H1 (cell line): ENCODE measurements around the gene SP4. TPM values are rescaled to one million over a fixed set of nuclear protein-coding genes. Genes with fewer than 3 reads are reported as not detected.
A peak's percentile ranks its signal among the peaks of the same experiment; 100 is the strongest.

ENCODE experiments used
- CEBPB ChIP-seq: IDR thresholded peaks from 2 replicates; pipeline ENCODE4 v1.6.1; 2012; ENCODE audit warnings: low read depth, low read length
- CHD7 ChIP-seq: fragments of 300-600 bp; sonication (generic); IDR thresholded peaks from 2 replicates; pipeline ENCODE4 v1.7.1; 2012; ENCODE audit warnings: low read length, moderate library complexity, mild to moderate bottlenecking, inconsistent platforms; ENCODE audit not compliant: insufficient replicate concordance
- HDAC2 ChIP-seq, 2 experiments: fragments of 300-600 bp in 1 of 2; sonication (generic) in 1 of 2; IDR thresholded peaks; 2 replicates each; pipeline ENCODE4 v1.6.1; 2011 to 2012; ENCODE audit warnings: low read depth in 2 of 2, low read length in 2 of 2, mild to moderate bottlenecking in 2 of 2, moderate library complexity in 2 of 2, borderline replicate concordance in 1 of 2, inconsistent platforms in 1 of 2
- JUN ChIP-seq: IDR thresholded peaks from 2 replicates; pipeline ENCODE4 v1.6.1; 2011; ENCODE audit warnings: low read depth, mild to moderate bottlenecking, improper control_type of control experiment, low read length
- NRF1 ChIP-seq: IDR thresholded peaks from 2 replicates; pipeline ENCODE4 v1.6.1; 2011; ENCODE audit warnings: mild to moderate bottlenecking, low read depth, low read length, improper control_type of control experiment
- POLR2AphosphoS5 ChIP-seq: IDR thresholded peaks from 2 replicates; pipeline ENCODE4 v1.6.1; 2011; ENCODE audit warnings: low read depth, low read length
- RAD21 ChIP-seq, 2 experiments: IDR thresholded peaks in 1 of 2; conservative IDR thresholded peaks in 1 of 2; 2 replicates each; pipeline ENCODE4 v1.6.1; 2011; ENCODE audit warnings: low read depth in 2 of 2, low read length in 2 of 2, improper control_type of control experiment in 1 of 2, inconsistent platforms in 1 of 2, mild to moderate bottlenecking in 1 of 2, moderate library complexity in 1 of 2
- SIX5 ChIP-seq: IDR thresholded peaks from 2 replicates; pipeline ENCODE4 v1.6.1; 2011; ENCODE audit warnings: mild to moderate bottlenecking, low read depth, low read length
- TBP ChIP-seq: IDR thresholded peaks from 2 replicates; pipeline ENCODE4 v1.6.1; 2011; ENCODE audit warnings: low read depth, low read length, improper control_type of control experiment
- USF2 ChIP-seq: IDR thresholded peaks from 2 replicates; pipeline ENCODE4 v1.6.1; 2011; ENCODE audit warnings: low read length, improper control_type of control experiment
- polyA plus RNA-seq, 7 experiments: library from polyadenylated mRNA; depleted of rRNA in 3 of 7; stranded (reverse) in 5 of 7; unstranded in 2 of 7; fragments of >200 nt in 5 of 7; fragments of 200-250 nt in 2 of 7; gene quantifications; 1 replicate in 5 of 7; 2 replicates in 1 of 7; 4 replicates in 1 of 7; pipeline versions ENCODE4 v1.2.1 to v1.2.3, GENCODE V29; 2011 to 2013; ENCODE audit warnings: missing spikeins in 2 of 7, mixed read lengths in 2 of 7
- total RNA-seq: library from RNA; stranded (reverse); fragmentation: NEBNext Ultra II Directional; extraction: Animal tissue kit (Norgen Biotek cat#: 25700); gene quantifications from 2 replicates; pipeline ENCODE4 v1.2.1, GENCODE V29; 2021

SP4 gene
- total and polyA plus RNA-seq, 2 of the 8 experiments (the other 6 are each of a cell fraction or from before 2014, with no cell fraction given) = 10.0 to 24.0 TPM

DNA sequence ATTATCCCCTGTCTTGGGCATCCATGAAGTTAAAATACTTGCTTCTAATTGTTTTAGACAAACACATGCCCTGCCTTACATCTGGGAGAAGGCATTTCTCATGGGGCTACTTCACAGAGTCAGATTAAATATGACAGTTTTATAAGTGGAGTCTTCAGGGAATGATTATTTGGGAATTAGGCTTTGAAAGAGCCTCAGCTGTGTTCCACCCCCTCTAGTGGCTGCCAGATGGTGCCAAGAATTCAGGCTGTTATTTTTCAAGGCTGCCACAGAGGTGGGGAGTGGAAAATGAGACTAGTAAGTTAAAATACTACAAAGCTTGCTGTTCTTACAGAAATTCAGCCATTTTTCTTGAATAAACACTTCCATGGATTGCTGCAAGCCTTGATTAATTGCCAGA is 69.2 kb downstream of the SP4 start (continued):
- no peak for TF ChIP-seq CHD7
- TF ChIP-seq SIX5 = no peak
- TF ChIP-seq HDAC2 (IDR thresholded peaks at IDR 0.05; ENCODE audit: borderline replicate concordance in 1 of 2, low read depth in 2 of 2, low read length in 2 of 2) = no peak
- TF ChIP-seq NRF1 = no peak
- peak; percentile 36 to 50 for TF ChIP-seq RAD21 (IDR thresholded peaks at IDR 0.05 in 1 of 2, conservative IDR thresholded peaks at IDR 0.05 in 1 of 2; ENCODE audit: low read depth in 2 of 2, low read length in 2 of 2)
- no peak for TF ChIP-seq CEBPB
- no peak for TF ChIP-seq JUN
- TF ChIP-seq POLR2AphosphoS5 = no peak
- no peak for TF ChIP-seq TBP
- TF ChIP-seq USF2 = no peak
